AG04450 (cell line): Measurements from ENCODE around the gene ILRUN. TPM values are rescaled to one million over a fixed set of nuclear protein-coding genes. Genes with fewer than 3 reads are reported as not detected.
A peak's percentile ranks its signal among the peaks of the same experiment; 100 is the strongest.
"Not testable (repeated sequence)": the region's sequence is repeated elsewhere in the genome, so short reads cannot be mapped to it uniquely, and the experiment has no call there.

Experiments used
- CTCF ChIA-PET: fragments of 300-600, 350-600 bp; formaldehyde crosslinking; extraction: SDS; loops from one replicate; lab custom pipeline; 2022; ENCODE audit warnings: antibody characterized with exemption, inconsistent platforms; lab: Charles Lee
- POLR2A ChIA-PET: fragments of 350-600 bp; formaldehyde crosslinking; extraction: SDS; loops from one replicate; lab custom pipeline; 2021; ENCODE audit warnings: antibody characterized with exemption, inconsistent platforms; lab: Yijun Ruan, JAX
- DNase-seq: peaks from one replicate; pipeline ENCODE4 v3.0.0-alpha.2; 2011; ENCODE audit warnings: low read depth, low spot score
- H3K27ac ChIP-seq: one replicate; pipeline ENCODE4 v1.5.1; 2012; ENCODE audit warnings: low read depth, low read length, control low read depth
- H3K27me3 ChIP-seq: one replicate; pipeline ENCODE4 v1.6.0; 2012; ENCODE audit warnings: low read length; ENCODE audit not compliant: control insufficient read depth, insufficient read depth
- H3K4me3 ChIP-seq: 2 replicates; pipeline ENCODE4 v1.5.1; 2011; ENCODE audit warnings: mild to moderate bottlenecking, low read depth, low read length, control low read depth
- H3K9me3 ChIP-seq: 2 replicates; pipeline ENCODE4 v1.5.1; 2012; ENCODE audit warnings: low read length; ENCODE audit not compliant: control insufficient read depth, insufficient read depth
- polyA plus RNA-seq: library from polyadenylated mRNA; depleted of rRNA; stranded (reverse); fragments of >200 nt; gene quantifications from 2 replicates; pipeline ENCODE4 v1.2.3, GENCODE V29; 2011
- TF ChIP-seq, protein P1 (sequence below): IDR thresholded peaks from 2 replicates; pipeline ENCODE4 v1.5.1; 2011; ENCODE audit warnings: low read depth, low read length, control low read depth, inconsistent platforms

The ILRUN gene
- polyA plus RNA-seq, 1 experiment = 57.0 TPM

DNA sequence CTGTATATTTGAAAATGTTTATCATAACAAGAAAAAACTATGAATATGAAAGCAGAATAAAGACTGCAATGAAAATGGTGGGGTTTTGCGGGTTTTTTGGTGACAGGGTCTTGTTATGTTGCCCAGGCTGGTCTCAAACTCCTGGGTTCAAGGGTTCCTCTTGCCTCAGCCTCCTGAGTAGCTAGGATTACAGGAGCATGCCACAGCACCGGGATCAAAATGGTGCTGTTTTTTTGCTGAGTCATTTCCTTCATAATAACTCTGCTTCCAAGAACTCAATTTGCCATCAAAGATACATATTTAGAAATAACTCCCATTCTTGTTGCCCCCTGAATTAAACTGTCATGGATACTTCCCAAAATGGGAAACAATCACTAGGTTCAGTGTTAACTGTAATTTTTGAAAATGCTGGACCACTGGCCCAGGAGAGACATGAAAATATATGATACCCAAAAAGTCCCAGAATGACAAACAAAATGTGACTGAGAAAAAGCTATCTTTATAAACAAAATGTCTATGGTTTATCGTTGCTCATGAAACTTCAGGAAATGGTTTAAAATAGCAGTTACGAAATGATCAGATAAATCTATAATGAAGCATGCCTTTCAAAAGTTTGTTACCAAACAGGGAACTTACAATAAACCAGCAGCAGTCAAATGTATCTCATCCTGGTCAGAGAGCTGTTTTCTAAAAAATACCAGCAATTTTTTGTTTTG lies 32.2 kb downstream of the ILRUN start:
- ChIA-PET CTCF (interaction anchor here (1.2 kb wide), 1 partner anchor 55 kb away, joined by 3 read pairs; no protein-coding TSS in a partner anchor), POLR2A (interaction anchor here (0.5 kb wide), 1 partner anchor 54 kb away, joined by 5 read pairs; no protein-coding TSS in a partner anchor)
- H3K4me3 ChIP-seq = no peak overlapping the region
- DNase-seq = no peak
- H3K9me3 ChIP-seq = no peaks in the 10 kb centered on the region
- peak overlapping the region; percentile 74 for H3K27ac ChIP-seq
- TF ChIP-seq, protein P1, sequence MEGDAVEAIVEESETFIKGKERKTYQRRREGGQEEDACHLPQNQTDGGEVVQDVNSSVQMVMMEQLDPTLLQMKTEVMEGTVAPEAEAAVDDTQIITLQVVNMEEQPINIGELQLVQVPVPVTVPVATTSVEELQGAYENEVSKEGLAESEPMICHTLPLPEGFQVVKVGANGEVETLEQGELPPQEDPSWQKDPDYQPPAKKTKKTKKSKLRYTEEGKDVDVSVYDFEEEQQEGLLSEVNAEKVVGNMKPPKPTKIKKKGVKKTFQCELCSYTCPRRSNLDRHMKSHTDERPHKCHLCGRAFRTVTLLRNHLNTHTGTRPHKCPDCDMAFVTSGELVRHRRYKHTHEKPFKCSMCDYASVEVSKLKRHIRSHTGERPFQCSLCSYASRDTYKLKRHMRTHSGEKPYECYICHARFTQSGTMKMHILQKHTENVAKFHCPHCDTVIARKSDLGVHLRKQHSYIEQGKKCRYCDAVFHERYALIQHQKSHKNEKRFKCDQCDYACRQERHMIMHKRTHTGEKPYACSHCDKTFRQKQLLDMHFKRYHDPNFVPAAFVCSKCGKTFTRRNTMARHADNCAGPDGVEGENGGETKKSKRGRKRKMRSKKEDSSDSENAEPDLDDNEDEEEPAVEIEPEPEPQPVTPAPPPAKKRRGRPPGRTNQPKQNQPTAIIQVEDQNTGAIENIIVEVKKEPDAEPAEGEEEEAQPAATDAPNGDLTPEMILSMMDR = no peak
- H3K27me3 ChIP-seq = no peaks in the 10 kb centered on the region

DNA sequence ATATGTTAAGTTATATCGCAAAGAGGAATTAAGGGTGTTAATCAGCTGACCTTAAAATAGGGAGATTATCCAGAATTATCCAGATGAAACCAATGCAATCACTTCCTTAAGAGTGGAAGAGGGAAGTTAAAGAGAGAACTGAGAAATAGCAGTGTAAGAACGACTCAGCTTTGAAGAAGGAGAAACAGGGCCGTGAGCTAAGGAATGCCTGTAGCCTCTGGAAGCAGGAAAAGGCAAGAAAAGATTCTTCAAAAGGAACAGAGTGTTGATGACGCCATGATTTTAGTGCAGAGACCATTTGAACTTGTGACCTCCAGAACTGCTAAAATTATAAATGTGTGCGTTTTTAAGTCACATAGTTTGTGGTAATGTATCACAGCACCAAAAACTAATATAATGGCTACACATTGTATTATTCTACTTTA lies 32.7 kb downstream of the ILRUN start:
- Histone ChIP-seq H3K9me3 (no peaks in the 10 kb centered on the region), H3K4me3 (no peak overlapping the region), H3K27me3 (no peaks in the 10 kb centered on the region), H3K27ac (peak overlapping the region; percentile 74)
- no peak for DNase-seq
- TF ChIP-seq, protein P1 = no peak
- CTCF ChIA-PET = interaction anchor here (1.2 kb wide), 1 partner anchor 55 kb away, joined by 3 read pairs; no protein-coding TSS in a partner anchor
- POLR2A ChIA-PET = interaction anchor here (0.5 kb wide), 1 partner anchor 54 kb away, joined by 5 read pairs; no protein-coding TSS in a partner anchor

DNA sequence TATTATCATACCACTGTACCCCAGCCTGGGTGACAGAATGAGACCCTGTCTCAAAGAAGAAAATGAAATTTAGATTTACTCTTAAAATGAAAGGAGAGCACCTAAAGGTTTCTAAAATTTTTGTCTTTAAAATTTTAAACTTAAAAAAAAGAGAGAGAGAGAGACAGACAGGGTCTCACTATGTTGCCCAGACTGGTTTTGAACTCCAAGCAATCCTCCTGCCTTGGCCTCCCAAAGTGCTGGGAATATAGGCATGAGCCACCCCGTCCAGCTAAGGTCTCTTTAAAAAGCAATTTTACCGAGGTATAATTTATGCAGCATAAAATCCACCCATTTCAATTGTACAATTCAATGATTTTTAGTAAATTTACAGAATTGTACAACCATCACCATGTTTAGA lies 33.2 kb downstream of the ILRUN start:
- no peak for DNase-seq
- ChIA-PET POLR2A (no interaction called here), CTCF (no interaction called here)
- H3K4me3 ChIP-seq = no peak overlapping the region
- H3K27ac ChIP-seq = no peak overlapping the region
- H3K9me3 ChIP-seq = no peaks in the 10 kb centered on the region
- no peaks in the 10 kb centered on the region for H3K27me3 ChIP-seq
- TF ChIP-seq, protein P1 = no peak

DNA sequence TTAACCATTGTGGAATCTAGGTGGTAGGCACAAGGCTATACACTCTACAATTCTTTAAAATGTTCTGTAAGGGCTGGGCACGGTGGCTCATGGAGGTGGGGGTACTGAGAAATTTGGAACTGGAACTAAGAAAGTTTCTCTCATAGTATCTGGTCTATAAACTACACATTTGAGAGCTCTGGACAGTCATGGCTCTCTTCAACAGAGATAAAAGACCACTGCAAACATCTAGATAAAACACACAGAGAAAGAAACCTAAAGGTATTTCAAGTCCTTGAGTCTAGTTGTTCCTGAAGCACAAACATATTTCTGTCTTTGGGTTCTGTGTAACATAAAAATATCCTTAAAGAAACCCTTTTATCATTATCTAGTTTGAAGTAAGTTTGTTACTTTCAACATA lies 35.2 kb downstream of the ILRUN start:
- ChIA-PET POLR2A (interaction anchor here (0.7 kb wide), 1 partner anchor 53 kb away, joined by 4 read pairs; no protein-coding TSS in a partner anchor), CTCF (no interaction called here)
- Histone ChIP-seq H3K27ac (no peak overlapping the region), H3K9me3 (no peaks in the 10 kb centered on the region), H3K4me3 (no peak overlapping the region), H3K27me3 (no peaks in the 10 kb centered on the region)
- no peak for DNase-seq
- TF ChIP-seq, protein P1 = no peak

DNA sequence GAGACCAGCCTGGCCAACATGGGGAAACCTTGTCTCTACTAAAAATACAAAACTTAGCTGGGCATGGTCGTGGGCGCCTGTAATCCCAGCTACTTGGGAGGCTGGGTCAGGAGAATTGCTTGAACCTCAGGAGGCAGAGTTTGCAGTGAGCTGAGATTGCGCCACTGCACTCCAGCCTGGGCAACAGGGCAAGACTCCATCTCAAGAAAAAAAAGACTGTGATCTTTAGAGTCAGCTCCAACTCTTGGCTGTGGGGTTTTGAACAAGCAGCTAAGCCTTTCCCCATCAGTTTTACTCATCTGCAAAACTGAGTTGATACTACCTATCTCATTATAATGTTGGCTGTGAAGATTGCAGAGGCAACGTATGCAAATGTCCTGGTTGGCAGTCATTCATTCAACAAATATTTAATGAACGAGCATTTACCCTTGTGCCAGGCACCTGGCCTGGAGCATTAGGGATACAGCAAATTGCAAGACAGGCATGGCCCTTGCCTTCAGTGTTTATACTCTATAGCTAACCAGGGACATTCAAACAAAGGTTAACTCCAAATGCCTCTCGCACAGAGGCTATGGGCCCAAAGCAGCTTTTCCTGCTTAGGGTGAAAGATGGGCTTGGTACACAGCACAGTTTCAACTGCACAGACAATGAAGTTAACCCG lies 37.8 kb downstream of the ILRUN start:
- H3K4me3 ChIP-seq = no peak overlapping the region
- TF ChIP-seq, protein P1 = no peak
- H3K27ac ChIP-seq = peak overlapping the region; percentile 62
- POLR2A ChIA-PET = interaction anchor here (0.7 kb wide), 1 partner anchor 573 kb away, joined by 6 read pairs; no protein-coding TSS in a partner anchor
- H3K9me3 ChIP-seq = no peaks in the 10 kb centered on the region
- no peak for DNase-seq
- no peaks in the 10 kb centered on the region for H3K27me3 ChIP-seq
- CTCF ChIA-PET = no interaction called here

DNA sequence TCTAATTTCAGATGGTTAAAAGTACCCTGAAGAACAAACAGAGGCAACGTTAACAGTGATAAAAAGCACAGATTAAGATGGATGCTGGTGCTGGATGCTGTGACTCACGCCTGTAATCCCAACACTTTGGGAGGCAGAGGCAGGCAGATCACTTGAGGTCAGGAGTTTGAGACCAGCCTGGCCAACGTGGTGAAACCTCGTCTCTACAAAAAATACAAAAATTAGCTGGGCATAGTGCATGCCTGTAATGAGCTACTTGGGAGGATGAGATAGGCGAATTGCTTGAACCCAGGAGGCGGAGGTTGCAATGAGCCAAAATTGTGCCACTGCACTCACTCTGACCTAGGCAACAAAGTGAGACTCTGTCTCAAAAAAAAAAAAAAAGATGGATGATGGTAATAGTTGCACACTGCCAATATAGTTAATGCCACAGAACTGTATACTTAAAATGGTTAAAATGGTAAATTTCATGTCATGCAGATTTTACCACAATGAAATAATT lies 38.5 kb downstream of the ILRUN start:
- DNase-seq, H3K27me3 ChIP-seq, CTCF ChIA-PET, H3K9me3 ChIP-seq: not testable (repeated sequence)
- POLR2A ChIA-PET = interaction anchor here (0.7 to 2.4 kb wide), 3 partner anchors 38 to 574 kb away, joined by 3 to 6 read pairs (median 6); partner anchors contain the start of gene ILRUN
- H3K27ac ChIP-seq = peak overlapping the region; percentile 96
- peak overlapping the region; percentile 59 for H3K4me3 ChIP-seq
